ENCODE results near the gene MOB3C. TPM values are rescaled to one million over a fixed set of nuclear protein-coding genes. Genes with fewer than 3 reads are reported as not detected.

The MOB3C gene
- total RNA-seq, 1 donor from 2014 or later: 13.9 TPM

- ATAC-seq (peak; percentile 67), DNase-seq (ENCODE audit: missing footprints) (peak; percentile 85)
- intact Hi-C loops (cut with DNase I): no loop called here
Measured at GRCh38 chr1:46587069-46587468, 29.5 kb downstream of the MOB3C start.

- no peak for DNase-seq (ENCODE audit: missing footprints)
- no peak for ATAC-seq
- intact Hi-C loops (cut with DNase I): no loop called here
Measured at GRCh38 chr1:46585312-46585938, 31.2 kb downstream of the MOB3C start.

- DNase-seq (ENCODE audit: missing footprints) (no peak), ATAC-seq (no peak)
- intact Hi-C loops (cut with DNase I): no loop called here
Measured at GRCh38 chr1:46583494-46583893, 33.1 kb downstream of the MOB3C start.

- intact Hi-C loops (cut with DNase I): no loop called here
- DNase-seq (ENCODE audit: missing footprints): peak; percentile 81
- no peak for ATAC-seq
Measured at GRCh38 chr1:46582972-46583371, 33.6 kb downstream of the MOB3C start.

- no peak for DNase-seq (ENCODE audit: missing footprints)
- intact Hi-C loops (cut with DNase I): no loop called here
- ATAC-seq: peak; percentile 47
Measured at GRCh38 chr1:46581681-46582455, 34.7 kb downstream of the MOB3C start.

GRCh38 chr1:46580140-46580903 is 36.3 kb downstream of the MOB3C start:
- intact Hi-C loops (cut with DNase I): no loop called here
- no peak for ATAC-seq
- DNase-seq (ENCODE audit: missing footprints): no peak

- intact Hi-C loops (cut with DNase I): no loop called here
Measured at GRCh38 chr1:46577671-46578070, 38.9 kb downstream of the MOB3C start.

GRCh38 chr1:46576596-46576995 is 40.0 kb downstream of the MOB3C start:
- ATAC-seq: no peak
- intact Hi-C loops (cut with DNase I): no loop called here
- DNase-seq (ENCODE audit: missing footprints): no peak

More at GRCh38 chr1:46577671-46578070, 38.9 kb downstream of the MOB3C start:
- DNase-seq (ENCODE audit: missing footprints) (no peak), ATAC-seq (no peak)

- ATAC-seq (no peak), DNase-seq (ENCODE audit: missing footprints) (no peak)
- intact Hi-C loops (cut with DNase I): no loop called here
Measured at GRCh38 chr1:46575778-46576177, 40.8 kb downstream of the MOB3C start.

- ATAC-seq (no peak), DNase-seq (ENCODE audit: missing footprints) (no peak)
- intact Hi-C loops (cut with DNase I): no loop called here
Measured at GRCh38 chr1:46575300-46575699, 41.3 kb downstream of the MOB3C start.

GRCh38 chr1:46571691-46572225 is 44.9 kb downstream of the MOB3C start:
- intact Hi-C loops (cut with DNase I): no loop called here
- ATAC-seq: no peak
- DNase-seq (ENCODE audit: missing footprints): no peak

GRCh38 chr1:46569884-46570725 is 46.5 kb downstream of the MOB3C start:
- no peak for ATAC-seq
- DNase-seq (ENCODE audit: missing footprints): no peak
- intact Hi-C loops (cut with DNase I): no loop called here

- intact Hi-C loops (cut with DNase I): no loop called here
- ATAC-seq: no peak
- no peak for DNase-seq (ENCODE audit: missing footprints)
Measured at GRCh38 chr1:46569116-46569515, 47.5 kb downstream of the MOB3C start.

- intact Hi-C loops (cut with DNase I): no loop called here
- ATAC-seq (no peak), DNase-seq (ENCODE audit: missing footprints) (no peak)
Measured at GRCh38 chr1:46568461-46568891, 48.1 kb downstream of the MOB3C start.

GRCh38 chr1:46563341-46563740 is 53.3 kb downstream of the MOB3C start:
- ATAC-seq (no peak), DNase-seq (ENCODE audit: missing footprints) (no peak)
- intact Hi-C loops (cut with DNase I): no loop called here

- ATAC-seq (no peak), DNase-seq (ENCODE audit: missing footprints) (no peak)
- intact Hi-C loops (cut with DNase I): no loop called here
Measured at GRCh38 chr1:46562498-46562897, 54.1 kb downstream of the MOB3C start.

- DNase-seq (ENCODE audit: missing footprints): no peak
- intact Hi-C loops (cut with DNase I): no loop called here
- ATAC-seq: no peak
Measured at GRCh38 chr1:46558966-46559365, 57.6 kb downstream of the MOB3C start.

- intact Hi-C loops (cut with DNase I): no loop called here
- ATAC-seq: no peak
- DNase-seq (ENCODE audit: missing footprints): no peak
Measured at GRCh38 chr1:46558141-46558963, 58.3 kb downstream of the MOB3C start.

Measured in Right ventricle myocardium inferior (tissue), 1 donor.